WTC11 (cell line): Measurements from ENCODE around the gene TMC8. TPM values are rescaled to one million over a fixed set of nuclear protein-coding genes. Genes with fewer than 3 reads are reported as not detected.
A peak's percentile ranks its signal among the peaks of the same experiment; 100 is the strongest.

Experiments used
- ATAC-seq: fragments of 200-7000 bp; cut with Tn5 transposase; 2 replicates; pipeline ENCODE4 v1.10.0; 2021; ENCODE audit warnings: mild to moderate bottlenecking, moderate library complexity
- CTCF ChIA-PET: fragments of 300-600 bp; sonication (Branson Sonifier 250); formaldehyde crosslinking; loops from one replicate; lab custom pipeline; 2021; ENCODE audit warnings: antibody characterized with exemption; lab: Charles Lee
- POLR2A ChIA-PET: fragments of 350-600 bp; sonication (Branson Sonifier 250); formaldehyde crosslinking; loops from one replicate; lab custom pipeline; 2021; ENCODE audit warnings: antibody characterized with exemption; lab: Charles Lee
- DNase-seq: peaks from one replicate; pipeline ENCODE4 v3.0.0; 2021; ENCODE audit warnings: low spot score
- H3K27ac Mint-ChIP-seq: 2 replicates; pipeline ENCODE4 v1.8.0; 2021; ENCODE audit warnings: mixed read lengths
- H3K27me3 Mint-ChIP-seq: 2 replicates; pipeline ENCODE4 v1.8.0; 2021; ENCODE audit warnings: low read depth, mild to moderate bottlenecking, moderate library complexity, mixed read lengths
- H3K36me3 Mint-ChIP-seq: 2 replicates; pipeline ENCODE4 v1.8.0; 2021; ENCODE audit warnings: mixed read lengths
- H3K4me1 Mint-ChIP-seq: 2 replicates; pipeline ENCODE4 v1.8.0; 2022; ENCODE audit warnings: mixed read lengths
- H3K4me3 Mint-ChIP-seq: 2 replicates; pipeline ENCODE4 v1.8.0; 2021; ENCODE audit warnings: mild to moderate bottlenecking, moderate library complexity, mixed read lengths
- H3K9me3 Mint-ChIP-seq: 2 replicates; pipeline ENCODE4 v1.8.0; 2021; ENCODE audit warnings: mixed read lengths
- AFF4 ChIP-seq: sonication (generic); formaldehyde crosslinking; IDR thresholded peaks from 2 replicates; pipeline ENCODE4 v1.8.1; 2023; ENCODE audit warnings: mild to moderate bottlenecking, missing genetic modification reagents, borderline replicate concordance
- EMX1 ChIP-seq: fragments of 250-450 bp; sonication (Bioruptor Pico); IDR thresholded peaks from 2 replicates; pipeline ENCODE4 v1.8.0; 2021; ENCODE audit warnings: mild to moderate bottlenecking
- ETV6 ChIP-seq: sonication (generic); formaldehyde crosslinking; IDR thresholded peaks from 2 replicates; pipeline ENCODE4 v1.8.1; 2022; ENCODE audit warnings: mild to moderate bottlenecking, missing genetic modification reagents
- FOXJ3 ChIP-seq: sonication (generic); formaldehyde crosslinking; IDR thresholded peaks from 2 replicates; pipeline ENCODE4 v1.9.0; 2021; ENCODE audit warnings: missing genetic modification reagents, mild to moderate bottlenecking, borderline replicate concordance
- FOXP4 ChIP-seq: sonication (generic); formaldehyde crosslinking; IDR thresholded peaks from 2 replicates; pipeline ENCODE4 v1.8.0; 2022; ENCODE audit warnings: mild to moderate bottlenecking, missing genetic modification reagents
- GABPB1 ChIP-seq: sonication (generic); formaldehyde crosslinking; IDR thresholded peaks from 2 replicates; pipeline ENCODE4 v1.8.1; 2023; ENCODE audit warnings: mild to moderate bottlenecking, missing genetic modification reagents
- JAZF1 ChIP-seq: fragments of 250-450 bp; sonication (Bioruptor Pico); IDR thresholded peaks from 2 replicates; pipeline ENCODE4 v1.9.0; 2021; ENCODE audit warnings: moderate library complexity, mild to moderate bottlenecking, inconsistent platforms
- MLX ChIP-seq: sonication (generic); formaldehyde crosslinking; IDR thresholded peaks from 2 replicates; pipeline ENCODE4 v1.8.1; 2023; ENCODE audit warnings: mild to moderate bottlenecking, missing genetic modification reagents, moderate library complexity
- MXD4 ChIP-seq: fragments of 250-450 bp; sonication (Bioruptor Pico); IDR thresholded peaks from 2 replicates; pipeline ENCODE4 v1.8.0; 2021; ENCODE audit warnings: mild to moderate bottlenecking, moderate library complexity, borderline replicate concordance
- NFYB ChIP-seq: sonication (generic); formaldehyde crosslinking; conservative IDR thresholded peaks from 2 replicates; pipeline ENCODE4 v1.8.0; 2022; ENCODE audit warnings: low read depth, missing genetic modification reagents
- NR1H2 ChIP-seq: sonication (generic); formaldehyde crosslinking; IDR thresholded peaks from 2 replicates; pipeline ENCODE4 v1.9.0; 2021; ENCODE audit warnings: mild to moderate bottlenecking, moderate library complexity, missing genetic modification reagents
- NR2C2 ChIP-seq: sonication (generic); formaldehyde crosslinking; IDR thresholded peaks from 2 replicates; pipeline ENCODE4 v1.8.0; 2022; ENCODE audit warnings: mild to moderate bottlenecking, missing genetic modification reagents
- PRDM15 ChIP-seq: sonication (generic); formaldehyde crosslinking; IDR thresholded peaks from 2 replicates; pipeline ENCODE4 v1.8.0; 2022; ENCODE audit warnings: missing genetic modification reagents
- RORB ChIP-seq: fragments of 250-450 bp; sonication (Bioruptor Pico); IDR thresholded peaks from 2 replicates; pipeline ENCODE4 v1.9.0; 2021; ENCODE audit warnings: mild to moderate bottlenecking
- ZBTB21 ChIP-seq: sonication (generic); formaldehyde crosslinking; IDR thresholded peaks from 2 replicates; pipeline ENCODE4 v1.8.1; 2023; ENCODE audit warnings: mild to moderate bottlenecking, missing genetic modification reagents, borderline replicate concordance
- ZMAT4 ChIP-seq: fragments of 250-450 bp; sonication (Bioruptor Pico); IDR thresholded peaks from 2 replicates; pipeline ENCODE4 v1.9.0; 2021; ENCODE audit warnings: mild to moderate bottlenecking
- ZNF263 ChIP-seq: sonication (generic); formaldehyde crosslinking; IDR thresholded peaks from 2 replicates; pipeline ENCODE4 v1.8.1; 2022; ENCODE audit warnings: low read depth, mild to moderate bottlenecking, moderate library complexity, missing genetic modification reagents
- ZNF416 ChIP-seq: fragments of 250-450 bp; sonication (Bioruptor Pico); IDR thresholded peaks from 2 replicates; pipeline ENCODE4 v1.9.0; 2021; ENCODE audit warnings: mild to moderate bottlenecking, inconsistent platforms
- ZNF423 ChIP-seq: fragments of 250-450 bp; sonication (Bioruptor Pico); IDR thresholded peaks from 2 replicates; pipeline ENCODE4 v2.1.2; 2022; ENCODE audit warnings: mild to moderate bottlenecking, moderate library complexity
- ZNF425 ChIP-seq: fragments of 250-450 bp; sonication (Bioruptor Pico); conservative IDR thresholded peaks from 2 replicates; pipeline ENCODE4 v1.9.0; 2021; ENCODE audit warnings: mild to moderate bottlenecking
- total RNA-seq: library from RNA; stranded (reverse); gene quantifications from 3 replicates; pipeline ENCODE4 v1.2.3, GENCODE V29; 2021

TMC8 gene
- total RNA-seq, 1 experiment from 2014 or later = 3.7 TPM

GRCh38 chr17:78105101-78105500 is 25.5 kb upstream of the TMC8 start:
- Mint-ChIP-seq H3K27me3 (no peaks in the 10 kb centered on the region), H3K4me3 (no peak overlapping the region), H3K4me1 (peaks cover 9% of the 10 kb centered on the region), H3K9me3 (peaks cover 14% of the 10 kb centered on the region), H3K27ac (no peak overlapping the region), H3K36me3 (peaks cover 44% of the 10 kb centered on the region)
- ATAC-seq (no peak), DNase-seq (no peak)
- CTCF ChIA-PET = interaction anchor here (0.6 to 2.3 kb wide), 3 partner anchors 11 to 81 kb away, joined by 3 to 17 read pairs (median 3); no protein-coding TSS in a partner anchor
- POLR2A ChIA-PET = no interaction called here
- TF ChIP-seq EMX1 (CRISPR knock-in tag) (no peak), MXD4 (no peak), PRDM15 (CRISPR knock-in tag) (no peak), NR1H2 (CRISPR knock-in tag) (no peak), JAZF1 (CRISPR knock-in tag) (no peak), ZNF423 (CRISPR knock-in tag) (no peak), ZNF263 (CRISPR knock-in tag) (no peak), NFYB (CRISPR knock-in tag) (no peak), ZMAT4 (no peak), ZNF425 (CRISPR knock-in tag) (no peak), ZBTB21 (no peak), ZNF416 (CRISPR knock-in tag) (no peak), AFF4 (CRISPR knock-in tag) (no peak), MLX (no peak)

- ATAC-seq (no peak), DNase-seq (no peak)
- H3K4me1 Mint-ChIP-seq = peaks cover 9% of the 10 kb centered on the region
- H3K4me3 Mint-ChIP-seq = no peak overlapping the region
- H3K27me3 Mint-ChIP-seq = no peaks in the 10 kb centered on the region
- 0 out of 2 replicates have a peak overlapping the region, but pooled peaks have one; percentile 11 for H3K27ac Mint-ChIP-seq
- ChIA-PET CTCF (interaction anchor here (0.6 to 2.3 kb wide), 4 partner anchors 11 to 81 kb away, joined by 3 to 17 read pairs (median 3); no protein-coding TSS in a partner anchor), POLR2A (no interaction called here)
- peaks cover 11% of the 10 kb centered on the region for H3K9me3 Mint-ChIP-seq
- peaks cover 41% of the 10 kb centered on the region for H3K36me3 Mint-ChIP-seq
- no peak for TF ChIP-seq FOXJ3 (CRISPR knock-in tag)
- TF ChIP-seq ETV6 (CRISPR knock-in tag) = no peak
- TF ChIP-seq ZMAT4 = no peak
- TF ChIP-seq ZNF425 (CRISPR knock-in tag) = no peak
- TF ChIP-seq GABPB1 (CRISPR knock-in tag) = no peak
- TF ChIP-seq NR2C2 (CRISPR knock-in tag) = no peak
- TF ChIP-seq RORB = no peak
- no peak for TF ChIP-seq FOXP4
Measured at GRCh38 chr17:78105551-78105950, 25.0 kb upstream of the TMC8 start.
